Thyroid gland (tissue), 4 donors: ENCODE data around the gene COQ4. TPM values are rescaled to one million over a fixed set of nuclear protein-coding genes. Genes with fewer than 3 reads are reported as not detected.

Source experiments
- DNase-seq, 2 donors: peaks; one replicate each; pipeline ENCODE4 v3.0.0-alpha.2; 2019
- H3K27ac ChIP-seq, 3 donors: fragments of 200-600 bp; sonication (generic); 1 replicate in 2 of 3; 2 replicates in 1 of 3; pipeline ENCODE4 v1.5.1; 2016 to 2019; ENCODE audit warnings: mild to moderate bottlenecking in 1 of 3, moderate library complexity in 1 of 3
- H3K27me3 ChIP-seq: fragments of 200-600 bp; sonication (generic); one replicate; pipeline ENCODE4 v1.5.1; 2019
- H3K36me3 ChIP-seq, 2 donors: fragments of 200-600 bp; sonication (generic); one replicate each; pipeline ENCODE4 v1.5.1; 2016 to 2019
- H3K4me1 ChIP-seq, 2 donors: fragments of 200-600 bp; sonication (generic); one replicate each; pipeline ENCODE4 v1.5.1; 2017 to 2019
- H3K4me3 ChIP-seq, 3 donors: fragments of 200-600 bp; sonication (generic); replicated peaks in 1 of 3; 1 replicate in 2 of 3; 2 replicates in 1 of 3; pipeline ENCODE4 v1.5.1; 2016; ENCODE audit warnings: mild to moderate bottlenecking in 1 of 3
- H3K9me3 ChIP-seq: fragments of 200-600 bp; sonication (generic); one replicate; pipeline ENCODE4 v1.5.1; 2017
- POLR2A ChIP-seq, 2 donors: fragments of 450-650 bp; IDR thresholded peaks; one replicate each; pipeline ENCODE4 v1.6.1; 2017; ENCODE audit warnings: antibody characterized with exemption in 2 of 2, mild to moderate bottlenecking in 2 of 2, moderate library complexity in 1 of 2
- WGBS, 2 donors: methylation state at CpG; one replicate each; pipeline ENCODE4 v1.1.5; 2017; 5-methylcytosine and 5-hydroxymethylcytosine counted together
- intact Hi-C: fragments of 100-400 bp; cut with DNase I; formaldehyde crosslinking; loops from one replicate; pipeline ENCODE4 v1.15.1; 2023
- total RNA-seq, 4 donors: library from RNA; depleted of rRNA; stranded (reverse); fragments of >200 nt; gene quantifications; one replicate each; pipeline ENCODE4 v1.2.3, GENCODE V29; 2016
- TF ChIP-seq, protein P1 (sequence below), 6 experiments: fragments of 200-600 bp in 3 of 6; fragments of 450-650 bp in 3 of 6; sonication (generic) in 3 of 6; IDR thresholded peaks; one replicate each; pipeline ENCODE4 v1.5.1; 2016 to 2019; ENCODE audit warnings: antibody characterized with exemption in 6 of 6, mild to moderate bottlenecking in 2 of 6, inconsistent platforms in 1 of 6, moderate library complexity in 1 of 6

The COQ4 gene
- total RNA-seq, 4 donors from 2014 or later: 71.8 to 137 (median 108) TPM

DNA sequence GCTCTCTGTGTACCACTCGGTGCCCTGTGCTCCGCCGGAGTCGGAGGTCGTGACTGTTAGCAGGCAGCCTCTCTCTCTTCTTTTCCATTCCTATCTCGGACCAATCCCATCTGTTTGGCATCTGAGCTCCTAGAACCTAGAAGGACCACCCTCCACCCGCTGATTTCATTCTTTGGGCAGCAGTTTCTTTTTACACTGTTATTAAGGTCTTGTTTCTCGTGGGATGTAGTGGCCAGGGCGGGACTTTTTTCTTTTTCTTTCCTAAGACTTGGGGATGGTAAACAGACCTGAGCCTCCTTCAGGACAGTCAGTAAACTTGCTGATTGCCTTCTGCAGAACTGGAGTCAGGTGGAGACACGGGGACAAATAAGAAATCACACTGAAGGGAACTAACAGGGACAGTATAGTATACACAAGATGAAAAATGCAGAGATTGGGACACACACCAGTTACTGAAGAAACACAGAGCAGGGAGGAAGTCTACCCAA is 49.0 kb downstream of the COQ4 start:
- 1% methylated on average over 10 of the region's 10 CpGs for WGBS, 2 donors

DNA sequence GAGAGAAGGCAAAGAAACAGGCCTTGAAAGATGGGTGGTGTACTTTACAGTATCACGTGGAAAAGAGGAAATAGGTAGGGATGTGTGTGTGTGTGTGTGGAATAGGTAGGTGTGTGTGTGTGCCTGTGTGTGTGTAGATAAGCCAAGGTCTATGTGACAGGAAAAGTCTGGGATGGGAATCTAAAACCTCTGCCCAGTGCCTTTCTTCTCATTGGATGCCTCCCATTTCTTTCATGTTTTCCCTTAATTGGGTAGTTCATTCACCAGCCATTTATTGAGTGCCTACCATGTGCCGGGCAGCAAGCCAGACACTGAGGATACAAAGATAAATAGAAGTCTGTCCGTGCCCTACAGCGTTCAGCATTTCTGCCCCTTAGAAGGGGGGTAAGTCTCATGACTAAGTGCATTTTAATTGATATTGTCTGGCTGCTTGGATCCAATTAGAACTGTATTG is 49.6 kb downstream of the COQ4 start:
- no peak overlapping the region for H3K27ac ChIP-seq
- intact Hi-C loops: no loop called here

More for the DNA sequence above, 49.0 kb downstream of the COQ4 start:
- H3K4me3 ChIP-seq: peak overlapping the region; percentile 52 to 81 (median 65)
- no peak for DNase-seq
- TF ChIP-seq, protein P1, sequence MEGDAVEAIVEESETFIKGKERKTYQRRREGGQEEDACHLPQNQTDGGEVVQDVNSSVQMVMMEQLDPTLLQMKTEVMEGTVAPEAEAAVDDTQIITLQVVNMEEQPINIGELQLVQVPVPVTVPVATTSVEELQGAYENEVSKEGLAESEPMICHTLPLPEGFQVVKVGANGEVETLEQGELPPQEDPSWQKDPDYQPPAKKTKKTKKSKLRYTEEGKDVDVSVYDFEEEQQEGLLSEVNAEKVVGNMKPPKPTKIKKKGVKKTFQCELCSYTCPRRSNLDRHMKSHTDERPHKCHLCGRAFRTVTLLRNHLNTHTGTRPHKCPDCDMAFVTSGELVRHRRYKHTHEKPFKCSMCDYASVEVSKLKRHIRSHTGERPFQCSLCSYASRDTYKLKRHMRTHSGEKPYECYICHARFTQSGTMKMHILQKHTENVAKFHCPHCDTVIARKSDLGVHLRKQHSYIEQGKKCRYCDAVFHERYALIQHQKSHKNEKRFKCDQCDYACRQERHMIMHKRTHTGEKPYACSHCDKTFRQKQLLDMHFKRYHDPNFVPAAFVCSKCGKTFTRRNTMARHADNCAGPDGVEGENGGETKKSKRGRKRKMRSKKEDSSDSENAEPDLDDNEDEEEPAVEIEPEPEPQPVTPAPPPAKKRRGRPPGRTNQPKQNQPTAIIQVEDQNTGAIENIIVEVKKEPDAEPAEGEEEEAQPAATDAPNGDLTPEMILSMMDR (IDR thresholded peaks at IDR 0.05): no peak
- no peak for TF ChIP-seq POLR2A (IDR thresholded peaks at IDR 0.05)
- H3K9me3 ChIP-seq: no peaks in the 10 kb centered on the region
- no peaks in the 10 kb centered on the region for H3K27me3 ChIP-seq
- peak overlapping the region; percentile 35 to 61 (median 41) for H3K27ac ChIP-seq
- H3K36me3 ChIP-seq: no peaks in the 10 kb centered on the region
- intact Hi-C loops: no loop called here
- H3K4me1 ChIP-seq: peaks cover 6 to 17% of the 10 kb centered on the region in 2 donors

DNA sequence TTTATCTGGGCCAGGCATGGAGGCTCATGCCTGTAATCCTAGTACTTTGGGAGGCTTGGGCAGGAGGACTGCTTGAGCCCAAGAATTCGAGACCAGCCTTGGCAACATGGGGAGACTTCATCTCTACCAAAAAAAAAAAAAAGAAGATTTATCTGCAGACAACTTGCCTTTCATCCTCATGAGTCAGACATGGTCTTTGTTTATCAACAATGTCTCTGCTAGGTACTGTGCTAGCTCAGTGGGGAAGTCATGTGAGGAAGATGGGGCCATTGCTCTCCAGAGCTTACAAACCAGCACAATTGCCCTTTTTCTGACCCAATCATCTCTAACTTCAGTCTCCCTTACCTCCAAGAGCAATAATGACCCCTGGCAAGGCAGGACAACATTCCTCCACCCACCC is 50.1 kb downstream of the COQ4 start:
- H3K9me3 ChIP-seq: no peaks in the 10 kb centered on the region
- DNase-seq: no peak
- no peaks in the 10 kb centered on the region for H3K27me3 ChIP-seq
- no peak for TF ChIP-seq POLR2A (IDR thresholded peaks at IDR 0.05)
- TF ChIP-seq, protein P1 (IDR thresholded peaks at IDR 0.05): no peak
- intact Hi-C loops: no loop called here
- H3K27ac ChIP-seq: no peak overlapping the region
- peaks cover 6 to 17% of the 10 kb centered on the region in 2 donors for H3K4me1 ChIP-seq
- WGBS, 2 donors: 91 to 100% methylated on average over 1 of the region's 1 CpG
- H3K4me3 ChIP-seq: no peak overlapping the region
- no peaks in the 10 kb centered on the region for H3K36me3 ChIP-seq

More for the DNA sequence above, 49.6 kb downstream of the COQ4 start:
- no peaks in the 10 kb centered on the region for H3K9me3 ChIP-seq
- H3K27me3 ChIP-seq: no peaks in the 10 kb centered on the region
- peak overlapping the region in 2 of 3 donors; percentile 52 to 65 for H3K4me3 ChIP-seq
- no peaks in the 10 kb centered on the region for H3K36me3 ChIP-seq
- no peak for DNase-seq
- 63 to 64% methylated on average over 4 of the region's 4 CpGs for WGBS, 2 donors
- TF ChIP-seq POLR2A (IDR thresholded peaks at IDR 0.05): no peak
- TF ChIP-seq, protein P1 (IDR thresholded peaks at IDR 0.05): no peak
- peaks cover 6 to 17% of the 10 kb centered on the region in 2 donors for H3K4me1 ChIP-seq

DNA sequence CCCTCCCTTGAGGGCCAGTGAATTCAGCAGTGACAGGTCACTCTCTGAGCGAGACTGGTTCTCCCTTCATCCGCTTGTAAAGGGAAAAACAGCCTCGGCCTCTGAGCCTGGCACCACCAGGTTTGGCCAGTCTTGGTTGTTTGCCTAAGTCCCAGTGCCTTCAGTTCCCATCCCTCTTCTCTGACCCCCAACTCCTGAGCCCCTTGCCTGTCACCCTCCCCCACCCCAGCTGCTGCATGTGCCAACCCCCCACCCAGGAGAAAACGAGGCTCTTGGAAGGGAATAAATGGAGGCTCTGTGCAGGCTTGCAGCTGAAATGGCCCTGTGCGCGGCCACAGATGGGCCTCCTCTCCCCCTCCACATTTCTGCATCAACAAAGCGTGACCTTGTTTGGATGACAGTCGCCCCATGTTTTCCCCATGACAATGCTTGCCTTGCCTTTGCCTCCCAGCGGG is 51.6 kb downstream of the COQ4 start:
- 79 to 85% methylated on average over 9 of the region's 9 CpGs for WGBS, 2 donors
- Histone ChIP-seq H3K4me3 (no peak overlapping the region), H3K27me3 (no peaks in the 10 kb centered on the region), H3K4me1 (peaks cover 6 to 17% of the 10 kb centered on the region in 2 donors), H3K36me3 (peaks cover 3 to 6% of the 10 kb centered on the region in 2 donors), H3K27ac (no peak overlapping the region), H3K9me3 (no peaks in the 10 kb centered on the region)
- DNase-seq: no peak
- intact Hi-C loops: no loop called here
- TF ChIP-seq, protein P1 (IDR thresholded peaks at IDR 0.05): no peak
- no peak for TF ChIP-seq POLR2A (IDR thresholded peaks at IDR 0.05)

DNA sequence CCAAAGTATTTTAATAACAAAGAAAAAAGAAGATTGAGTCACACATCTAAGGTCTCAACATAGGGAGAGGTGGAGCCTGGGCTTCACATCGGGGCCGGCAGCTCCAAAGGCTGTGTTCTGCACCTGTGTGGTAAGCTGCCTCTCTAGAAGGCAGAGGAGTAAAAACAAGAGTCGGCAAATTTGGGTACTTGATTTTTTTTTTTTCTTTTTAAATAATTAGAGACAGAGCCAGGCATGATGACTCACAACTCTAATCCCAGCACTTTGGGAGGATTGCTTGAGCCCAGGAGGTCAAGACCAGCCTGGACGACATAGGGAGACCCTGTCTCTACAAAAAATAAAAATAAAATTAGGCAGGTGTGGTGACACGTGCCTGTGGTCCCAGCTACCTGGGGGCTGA is 53.2 kb downstream of the COQ4 start:
- Histone ChIP-seq H3K9me3 (no peaks in the 10 kb centered on the region), H3K4me1 (peaks cover 0 to 9% of the 10 kb centered on the region in 2 donors), H3K4me3 (no peak overlapping the region), H3K27ac (no peak overlapping the region), H3K36me3 (peaks cover 6% of the 10 kb centered on the region in 2 donors), H3K27me3 (no peaks in the 10 kb centered on the region)
- intact Hi-C loops: no loop called here
- DNase-seq: no peak
- 84 to 91% methylated on average over 5 of the region's 5 CpGs for WGBS, 2 donors
- TF ChIP-seq, protein P1 (IDR thresholded peaks at IDR 0.05): no peak
- TF ChIP-seq POLR2A (IDR thresholded peaks at IDR 0.05): no peak
